ENCODE results near the gene GAPT. TPM values are rescaled to one million over a fixed set of nuclear protein-coding genes. Genes with fewer than 3 reads are reported as not detected.

The GAPT gene
- not detected in 2 replicates for total RNA-seq

DNA sequence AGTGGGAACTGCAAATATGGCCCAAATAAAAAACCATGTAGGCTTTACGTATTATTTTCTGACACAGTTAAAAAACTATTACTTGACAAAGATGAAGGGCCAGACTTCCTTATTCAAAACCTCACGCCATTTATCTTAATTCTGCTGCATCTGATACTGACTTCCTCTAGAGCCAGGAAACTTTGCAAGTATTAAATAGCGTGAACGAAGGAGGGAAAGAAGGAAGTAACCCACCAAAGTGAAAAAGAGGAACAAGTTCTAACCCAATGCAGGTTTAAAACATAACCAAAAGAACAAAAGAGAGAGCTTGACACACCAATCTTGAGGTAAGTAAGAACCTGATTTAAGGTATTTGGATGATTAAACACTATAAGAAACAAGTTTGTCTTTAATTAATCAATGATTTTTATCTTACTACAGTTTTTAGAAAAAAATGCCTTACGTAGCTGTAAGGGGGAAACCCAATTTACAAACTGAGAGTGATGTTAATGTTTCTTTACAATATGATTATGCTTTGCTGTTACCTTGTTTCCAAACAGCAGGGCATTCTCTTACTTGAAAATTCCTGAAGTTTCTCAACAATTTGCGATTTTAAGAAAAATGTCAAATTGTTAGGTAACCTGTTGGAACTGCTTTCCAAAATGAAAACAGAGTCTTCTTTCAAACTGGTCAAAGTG lies at the start of gene GAPT:
TSS of gene GAPT (plus strand) at position 220 of the 677 bp plus-strand sequence. CDS start 3,102 bp downstream, outside the sequence.
- no peak for DNase-seq
- Mint-ChIP-seq H3K27me3 (peaks cover 18% of the 10 kb centered on the region), H3K4me1 (no peaks in the 10 kb centered on the region), H3K36me3 (ENCODE audit: low read depth) (no peaks in the 10 kb centered on the region), H3K27ac (no peak within 1 kb of the TSS), H3K4me3 (no peak within 1 kb of the TSS), H3K9me3 (no peaks in the 10 kb centered on the region)
- intact Hi-C loops (cut with micrococcal nuclease), result no loop called here

GRCh38 chr5:58444805-58445204 lies 46.4 kb upstream of the GAPT start:
- no peaks in the 10 kb centered on the region for H3K36me3 Mint-ChIP-seq (ENCODE audit: low read depth)
- no peak overlapping the region for H3K4me3 Mint-ChIP-seq
- intact Hi-C loops (cut with micrococcal nuclease), result no loop called here
- DNase-seq, result no peak
- no peaks in the 10 kb centered on the region for H3K4me1 Mint-ChIP-seq
- H3K9me3 Mint-ChIP-seq, result no peaks in the 10 kb centered on the region
- H3K27ac Mint-ChIP-seq, result no peak overlapping the region
- H3K27me3 Mint-ChIP-seq, result peaks cover 9% of the 10 kb centered on the region

DNA sequence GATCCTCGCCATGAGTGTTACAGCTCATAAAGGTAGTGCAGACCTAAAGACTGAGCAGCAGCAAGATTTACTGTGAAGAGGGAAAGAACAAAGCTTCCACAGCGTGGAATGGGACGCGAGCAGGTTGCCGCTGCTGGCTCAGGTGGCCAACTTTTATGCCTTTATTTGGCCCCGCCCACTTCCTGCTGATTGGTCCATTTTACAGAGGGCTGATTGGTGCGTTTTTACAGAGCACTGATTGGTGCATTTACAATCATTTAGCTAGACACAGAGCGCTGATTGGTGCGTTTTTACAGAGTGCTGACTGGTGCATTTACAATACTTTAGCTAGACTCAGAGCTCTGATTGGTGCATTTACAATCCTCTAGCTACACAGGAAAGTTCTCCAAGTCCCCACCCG lies 45.2 kb upstream of the GAPT start:
- DNase-seq, result no peak
- no peak overlapping the region for H3K27ac Mint-ChIP-seq
- no peak overlapping the region for H3K4me3 Mint-ChIP-seq
- no peaks in the 10 kb centered on the region for H3K4me1 Mint-ChIP-seq
- peaks cover 14% of the 10 kb centered on the region for H3K27me3 Mint-ChIP-seq
- H3K9me3 Mint-ChIP-seq, result no peaks in the 10 kb centered on the region
- no peaks in the 10 kb centered on the region for H3K36me3 Mint-ChIP-seq (ENCODE audit: low read depth)
- intact Hi-C loops (cut with micrococcal nuclease), result no loop called here

DNA sequence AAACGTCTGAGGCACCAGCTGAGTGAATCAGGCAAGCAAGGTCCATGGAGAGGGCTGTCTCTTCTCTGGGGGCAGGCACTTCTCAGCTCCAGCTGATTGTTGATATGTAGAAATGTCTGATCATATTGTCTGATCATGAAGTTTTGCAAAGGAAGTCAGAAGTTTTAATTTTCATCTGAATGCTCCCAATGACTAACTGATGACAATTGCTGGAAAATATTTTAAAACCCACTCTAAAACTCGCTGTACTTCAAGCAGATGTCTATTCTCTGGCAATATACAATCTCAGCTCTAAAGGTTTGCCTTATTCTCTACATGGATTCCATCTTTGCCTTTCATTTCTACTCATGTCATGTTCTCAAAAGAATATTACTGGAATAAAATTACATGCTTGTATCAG lies 44.0 kb upstream of the GAPT start:
- DNase-seq, result no peak
- H3K4me1 Mint-ChIP-seq, result no peaks in the 10 kb centered on the region
- H3K27ac Mint-ChIP-seq, result no peak overlapping the region
- no peak overlapping the region for H3K4me3 Mint-ChIP-seq
- no peaks in the 10 kb centered on the region for H3K36me3 Mint-ChIP-seq (ENCODE audit: low read depth)
- no peaks in the 10 kb centered on the region for H3K9me3 Mint-ChIP-seq
- intact Hi-C loops (cut with micrococcal nuclease), result no loop called here
- H3K27me3 Mint-ChIP-seq, result peaks cover 9% of the 10 kb centered on the region

DNA sequence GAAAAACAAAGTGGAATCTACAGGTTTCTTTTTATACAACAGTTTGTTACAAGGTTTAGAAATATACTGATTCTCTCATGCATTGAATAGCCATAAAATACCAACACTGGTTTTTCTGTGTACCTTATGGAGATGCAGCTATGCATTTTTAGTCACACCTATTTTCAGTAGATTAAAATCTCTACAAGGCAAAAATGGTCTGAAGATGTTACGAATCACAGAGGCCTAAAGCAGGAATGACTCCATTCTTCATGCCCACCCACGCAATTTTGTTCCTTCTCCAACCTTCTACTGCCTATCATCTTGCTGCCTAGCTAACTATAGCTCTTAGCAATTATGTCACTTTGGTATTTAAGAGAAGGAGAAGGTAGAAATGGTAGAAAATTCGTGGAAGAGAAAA lies 41.2 kb upstream of the GAPT start:
- peaks cover 5% of the 10 kb centered on the region for H3K36me3 Mint-ChIP-seq (ENCODE audit: low read depth)
- no peaks in the 10 kb centered on the region for H3K9me3 Mint-ChIP-seq
- H3K27me3 Mint-ChIP-seq, result peaks cover 7% of the 10 kb centered on the region
- no peak for DNase-seq
- H3K4me1 Mint-ChIP-seq, result no peaks in the 10 kb centered on the region
- H3K27ac Mint-ChIP-seq, result no peak overlapping the region
- intact Hi-C loops (cut with micrococcal nuclease), result no loop called here
- H3K4me3 Mint-ChIP-seq, result no peak overlapping the region

DNA sequence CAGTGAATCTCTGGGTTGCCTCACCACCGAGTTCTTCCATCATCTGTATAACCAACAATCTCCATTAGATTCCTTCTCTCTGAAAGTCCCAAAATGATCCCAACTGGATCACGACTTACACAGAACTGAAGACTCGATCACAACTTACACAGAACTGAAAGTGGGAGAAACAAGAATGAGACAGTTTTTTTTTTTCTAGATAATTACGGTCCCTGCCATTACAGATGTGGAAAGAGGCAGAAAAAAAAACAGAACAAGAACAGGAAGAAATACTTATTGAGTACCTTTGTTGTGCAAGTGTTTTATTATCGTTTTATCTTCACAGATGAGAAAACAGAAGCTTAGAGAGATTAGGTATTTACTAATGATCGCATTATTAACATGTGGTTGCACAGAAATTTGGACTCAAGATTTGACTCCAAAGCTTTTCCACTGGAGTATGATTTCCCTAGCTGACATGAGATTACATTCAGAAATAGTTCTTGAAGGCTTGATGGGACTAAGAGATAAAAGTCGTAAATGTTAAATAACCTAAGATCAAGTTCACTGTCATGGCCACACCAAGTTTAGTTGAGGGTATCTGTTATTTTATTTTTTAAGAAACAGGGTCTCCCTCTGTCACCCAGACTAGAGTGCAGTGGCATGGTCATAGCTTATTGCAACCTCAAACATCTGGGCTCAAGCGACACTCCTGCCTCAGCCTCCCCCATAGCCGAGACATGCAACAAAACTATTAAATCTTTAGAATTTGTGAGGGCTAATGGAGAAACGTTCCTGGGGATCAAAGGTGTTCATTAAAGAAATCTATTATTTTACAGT lies 40.2 kb upstream of the GAPT start:
- Mint-ChIP-seq H3K27ac (no peak overlapping the region), H3K36me3 (ENCODE audit: low read depth) (peaks cover 9% of the 10 kb centered on the region), H3K4me1 (no peaks in the 10 kb centered on the region), H3K9me3 (no peaks in the 10 kb centered on the region), H3K4me3 (no peak overlapping the region), H3K27me3 (peaks cover 7% of the 10 kb centered on the region)
- intact Hi-C loops (cut with micrococcal nuclease), result no loop called here
- no peak for DNase-seq

- Mint-ChIP-seq H3K36me3 (ENCODE audit: low read depth) (peaks cover 10% of the 10 kb centered on the region), H3K4me3 (no peak overlapping the region), H3K27me3 (peaks cover 8% of the 10 kb centered on the region), H3K9me3 (no peaks in the 10 kb centered on the region), H3K27ac (no peak overlapping the region), H3K4me1 (no peaks in the 10 kb centered on the region)
- intact Hi-C loops (cut with micrococcal nuclease), result no loop called here
- peak; percentile 37 for DNase-seq
Observed at GRCh38 chr5:58451732-58452565, 39.3 kb upstream of the GAPT start.

GRCh38 chr5:58452566-58453258 lies 38.5 kb upstream of the GAPT start:
- intact Hi-C loops (cut with micrococcal nuclease), result no loop called here
- H3K9me3 Mint-ChIP-seq, result no peaks in the 10 kb centered on the region

GRCh38 chr5:58453306-58453705 lies 37.9 kb upstream of the GAPT start:
- Mint-ChIP-seq H3K4me1 (peaks cover under 1% of the 10 kb centered on the region), H3K27me3 (peaks cover 20% of the 10 kb centered on the region), H3K27ac (no peak overlapping the region), H3K9me3 (no peaks in the 10 kb centered on the region), H3K36me3 (ENCODE audit: low read depth) (peaks cover 13% of the 10 kb centered on the region), H3K4me3 (no peak overlapping the region)
- no peak for DNase-seq
- intact Hi-C loops (cut with micrococcal nuclease), result no loop called here

More at GRCh38 chr5:58452566-58453258, 38.5 kb upstream of the GAPT start:
- H3K4me3 Mint-ChIP-seq, result no peak overlapping the region
- peaks cover 12% of the 10 kb centered on the region for H3K36me3 Mint-ChIP-seq (ENCODE audit: low read depth)
- no peak overlapping the region for H3K27ac Mint-ChIP-seq
- H3K27me3 Mint-ChIP-seq, result peaks cover 15% of the 10 kb centered on the region
- H3K4me1 Mint-ChIP-seq, result no peaks in the 10 kb centered on the region
- DNase-seq, result peak; percentile 44

- peak; percentile 25 for DNase-seq
- peaks cover 26% of the 10 kb centered on the region for H3K27me3 Mint-ChIP-seq
- H3K27ac Mint-ChIP-seq, result no peak overlapping the region
- peaks cover 6% of the 10 kb centered on the region for H3K4me1 Mint-ChIP-seq
- H3K9me3 Mint-ChIP-seq, result no peaks in the 10 kb centered on the region
- intact Hi-C loops (cut with micrococcal nuclease), result no loop called here
- peaks cover 14% of the 10 kb centered on the region for H3K36me3 Mint-ChIP-seq (ENCODE audit: low read depth)
- H3K4me3 Mint-ChIP-seq, result no peak overlapping the region
Observed at GRCh38 chr5:58454025-58454424, 37.2 kb upstream of the GAPT start.

GRCh38 chr5:58455066-58455465 lies 36.2 kb upstream of the GAPT start:
- peak; percentile 51 for DNase-seq
- peaks cover 27% of the 10 kb centered on the region for H3K27me3 Mint-ChIP-seq
- intact Hi-C loops (cut with micrococcal nuclease), result no loop called here

GRCh38 chr5:58455480-58455879 lies 35.8 kb upstream of the GAPT start:
- DNase-seq, result peak; percentile 41
- Mint-ChIP-seq H3K4me1 (peaks cover 8% of the 10 kb centered on the region), H3K27me3 (peaks cover 27% of the 10 kb centered on the region), H3K36me3 (ENCODE audit: low read depth) (peaks cover 14% of the 10 kb centered on the region), H3K27ac (no peak overlapping the region), H3K4me3 (no peak overlapping the region), H3K9me3 (no peaks in the 10 kb centered on the region)
- intact Hi-C loops (cut with micrococcal nuclease), result no loop called here

More at GRCh38 chr5:58455066-58455465, 36.2 kb upstream of the GAPT start:
- peaks cover 8% of the 10 kb centered on the region for H3K4me1 Mint-ChIP-seq
- H3K9me3 Mint-ChIP-seq, result no peaks in the 10 kb centered on the region
- no peak overlapping the region for H3K27ac Mint-ChIP-seq
- peaks cover 14% of the 10 kb centered on the region for H3K36me3 Mint-ChIP-seq (ENCODE audit: low read depth)
- H3K4me3 Mint-ChIP-seq, result no peak overlapping the region

DNA sequence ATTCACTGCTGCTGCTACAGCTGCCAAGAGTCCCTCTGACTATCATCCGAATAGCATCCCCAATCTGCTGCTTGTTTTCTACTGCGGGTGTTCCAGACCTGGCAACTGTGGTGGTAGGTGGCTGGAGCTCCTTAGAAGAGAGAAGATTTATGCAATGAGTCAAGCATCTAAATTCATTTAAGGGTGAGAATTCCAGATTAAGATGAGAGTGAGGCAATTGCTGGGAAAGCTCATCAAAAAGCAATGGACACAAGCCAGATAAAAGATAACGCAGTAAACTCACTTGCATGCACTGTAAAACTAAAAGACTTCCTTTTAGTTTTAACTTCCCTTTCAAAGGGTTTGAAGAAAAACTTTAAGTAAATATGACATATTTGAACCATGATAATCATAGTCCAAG lies 35.2 kb upstream of the GAPT start:
- Mint-ChIP-seq H3K27me3 (peaks cover 23% of the 10 kb centered on the region), H3K9me3 (no peaks in the 10 kb centered on the region), H3K36me3 (ENCODE audit: low read depth) (peaks cover 14% of the 10 kb centered on the region), H3K4me3 (no peak overlapping the region), H3K4me1 (peaks cover 13% of the 10 kb centered on the region), H3K27ac (no peak overlapping the region)
- peak; percentile 46 for DNase-seq
- intact Hi-C loops (cut with micrococcal nuclease), result no loop called here

All from activated CD4-positive, alpha-beta T cell treated with anti-CD3 and anti-CD28 coated beads, Interleukin-2, amount 10 ng/mL, durations not matched to agents 24 days and 14 days (primary cell).